IgD-negative memory B cell (primary cell): ENCODE measurements around the gene SYT2. TPM values are rescaled to one million over a fixed set of nuclear protein-coding genes. Genes with fewer than 3 reads are reported as not detected.
A peak's percentile ranks its signal among the peaks of the same experiment; 100 is the strongest.
"Not testable (repeated sequence)": the region's sequence is repeated elsewhere in the genome, so short reads cannot be mapped to it uniquely, and the experiment has no call there.

Experiments used
- H3K27ac Mint-ChIP-seq, 3 donors: one replicate each; pipeline ENCODE4 v1.8.0; 2020 to 2022; ENCODE audit warnings: mild to moderate bottlenecking in 3 of 3, mixed read lengths in 3 of 3, moderate library complexity in 1 of 3
- H3K27me3 Mint-ChIP-seq: one replicate; pipeline ENCODE4 v1.8.0; 2021; ENCODE audit warnings: mixed read lengths
- H3K36me3 Mint-ChIP-seq: one replicate; pipeline ENCODE4 v1.8.0; 2020; ENCODE audit warnings: mild to moderate bottlenecking, mixed read lengths
- H3K4me1 Mint-ChIP-seq, 3 donors: one replicate each; pipeline ENCODE4 v1.8.0; 2020 to 2022; ENCODE audit warnings: mixed read lengths in 3 of 3, mild to moderate bottlenecking in 1 of 3
- H3K4me3 Mint-ChIP-seq, 4 donors: one replicate each; pipeline ENCODE4 v1.8.0; 2020 to 2022; ENCODE audit warnings: mild to moderate bottlenecking in 4 of 4, mixed read lengths in 4 of 4, moderate library complexity in 3 of 4
- H3K9me3 Mint-ChIP-seq, 3 donors: one replicate each; pipeline ENCODE4 v1.8.0; 2020 to 2021; ENCODE audit warnings: mixed read lengths in 3 of 3, mild to moderate bottlenecking in 1 of 3
- polyA plus RNA-seq: library from polyadenylated mRNA; unstranded; fragments of 300-500 nt; fragmentation: Illumina TruSeq; gene quantifications from one replicate; pipeline ENCODE4 v1.2.3, GENCODE V29; 2021

Gene SYT2
- polyA plus RNA-seq, 1 donor from 2014 or later, result not detected

DNA sequence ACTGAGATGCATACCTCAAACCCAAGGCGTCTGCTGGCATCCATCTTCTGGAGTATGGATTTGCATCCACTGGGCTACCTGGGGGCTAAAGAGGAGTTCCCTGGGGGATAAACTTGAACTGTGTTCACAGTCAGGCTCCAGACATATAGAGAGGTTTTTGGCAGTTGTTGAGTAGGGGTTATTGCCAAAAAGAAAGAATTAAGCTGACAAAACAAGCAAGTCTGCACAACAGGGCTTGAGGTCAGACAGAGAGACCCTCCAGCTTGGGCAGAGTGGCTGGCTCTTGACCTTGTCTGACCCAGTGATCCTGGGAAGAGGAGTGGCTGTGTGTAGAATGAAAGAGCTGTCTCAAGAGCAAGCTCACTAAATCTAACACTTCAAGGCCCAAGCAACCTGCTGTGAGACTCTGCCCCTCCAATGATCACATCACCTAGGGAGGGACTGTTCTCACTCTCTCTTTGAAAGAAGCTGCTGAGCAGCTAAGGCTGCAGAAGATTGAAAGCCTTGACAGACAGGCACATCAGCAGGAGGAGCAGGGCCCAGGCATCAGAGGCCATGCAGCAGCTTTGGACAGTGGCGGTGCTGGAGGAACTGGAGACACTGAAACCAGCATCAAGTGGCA lies 61.5 kb downstream of the SYT2 start:
- no peak overlapping the region for H3K27ac Mint-ChIP-seq
- H3K4me3 Mint-ChIP-seq, result no peak overlapping the region
- H3K4me1 Mint-ChIP-seq, result peaks cover 0 to 5% (median 4%) of the 10 kb centered on the region in 3 donors
- peaks cover 33% of the 10 kb centered on the region for H3K27me3 Mint-ChIP-seq
- H3K36me3 Mint-ChIP-seq, result no peaks in the 10 kb centered on the region
- no peaks in the 10 kb centered on the region for H3K9me3 Mint-ChIP-seq

GRCh38 chr1:202645097-202645476 lies 65.2 kb downstream of the SYT2 start:
- Mint-ChIP-seq H3K4me3 (peak overlapping the region in 2 of 4 donors; percentile 17 to 63), H3K27me3 (peaks cover 55% of the 10 kb centered on the region), H3K9me3 (no peaks in the 10 kb centered on the region), H3K36me3 (no peaks in the 10 kb centered on the region), H3K4me1 (peaks cover 0 to 9% (median 7%) of the 10 kb centered on the region in 3 donors), H3K27ac (no peak overlapping the region)

DNA sequence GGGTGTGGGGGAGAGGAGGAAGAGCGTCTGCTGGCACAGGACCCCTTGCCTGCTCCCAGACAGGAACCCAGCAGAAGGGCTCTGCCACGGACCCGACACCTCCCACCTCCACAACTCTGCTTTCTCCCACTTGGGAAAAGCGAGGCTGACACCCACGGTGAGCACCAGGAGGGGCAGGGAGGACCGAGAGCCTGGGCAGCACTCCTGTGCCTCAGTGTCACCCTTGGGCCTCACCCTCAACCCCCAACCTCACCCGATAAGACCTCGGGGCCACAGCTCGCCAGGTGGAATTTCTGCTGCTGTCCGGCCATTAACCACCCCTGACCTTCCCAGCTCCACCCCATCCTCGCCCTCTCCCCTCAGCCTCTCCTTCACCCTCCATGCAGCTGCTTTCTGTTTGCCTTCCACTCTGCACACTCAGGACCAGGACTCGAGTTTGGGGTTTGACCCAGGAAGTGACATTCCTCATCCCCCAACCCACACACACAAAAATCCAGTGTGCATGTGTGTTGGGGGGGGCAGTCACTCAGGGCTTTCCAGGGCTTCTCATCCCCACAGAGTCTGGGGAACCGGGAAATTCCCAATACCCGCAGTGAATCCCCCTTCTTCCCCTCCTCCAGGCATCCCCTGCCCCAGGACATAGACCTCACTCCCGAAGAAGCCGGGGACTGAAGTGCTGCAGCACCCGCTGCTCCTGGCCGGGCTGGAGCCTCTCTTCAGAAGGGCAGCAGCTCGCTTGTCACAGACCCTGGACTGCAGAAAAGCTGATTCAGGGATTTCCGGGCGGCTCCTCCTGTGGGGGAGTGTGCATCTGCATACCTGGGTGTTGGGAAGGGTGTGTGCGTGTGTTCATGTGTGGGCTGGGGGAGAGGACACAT lies 65.8 kb downstream of the SYT2 start:
- Mint-ChIP-seq H3K36me3 (no peaks in the 10 kb centered on the region), H3K27ac (no peak overlapping the region), H3K4me1 (peaks cover 0 to 9% (median 7%) of the 10 kb centered on the region in 3 donors), H3K27me3 (peaks cover 60% of the 10 kb centered on the region), H3K4me3 (peak overlapping the region in 3 of 4 donors; percentile 46 to 83 (median 63)), H3K9me3 (no peaks in the 10 kb centered on the region)

GRCh38 chr1:202643397-202644218 lies 66.6 kb downstream of the SYT2 start:
- peaks cover 0 to 9% (median 7%) of the 10 kb centered on the region in 3 donors for H3K4me1 Mint-ChIP-seq
- peak overlapping the region in 3 of 4 donors; percentile 70 to 87 (median 83) for H3K4me3 Mint-ChIP-seq
- H3K9me3 Mint-ChIP-seq, result no peaks in the 10 kb centered on the region
- peaks cover 68% of the 10 kb centered on the region for H3K27me3 Mint-ChIP-seq
- H3K27ac Mint-ChIP-seq, result no peak overlapping the region
- H3K36me3 Mint-ChIP-seq, result peaks cover 2% of the 10 kb centered on the region

DNA sequence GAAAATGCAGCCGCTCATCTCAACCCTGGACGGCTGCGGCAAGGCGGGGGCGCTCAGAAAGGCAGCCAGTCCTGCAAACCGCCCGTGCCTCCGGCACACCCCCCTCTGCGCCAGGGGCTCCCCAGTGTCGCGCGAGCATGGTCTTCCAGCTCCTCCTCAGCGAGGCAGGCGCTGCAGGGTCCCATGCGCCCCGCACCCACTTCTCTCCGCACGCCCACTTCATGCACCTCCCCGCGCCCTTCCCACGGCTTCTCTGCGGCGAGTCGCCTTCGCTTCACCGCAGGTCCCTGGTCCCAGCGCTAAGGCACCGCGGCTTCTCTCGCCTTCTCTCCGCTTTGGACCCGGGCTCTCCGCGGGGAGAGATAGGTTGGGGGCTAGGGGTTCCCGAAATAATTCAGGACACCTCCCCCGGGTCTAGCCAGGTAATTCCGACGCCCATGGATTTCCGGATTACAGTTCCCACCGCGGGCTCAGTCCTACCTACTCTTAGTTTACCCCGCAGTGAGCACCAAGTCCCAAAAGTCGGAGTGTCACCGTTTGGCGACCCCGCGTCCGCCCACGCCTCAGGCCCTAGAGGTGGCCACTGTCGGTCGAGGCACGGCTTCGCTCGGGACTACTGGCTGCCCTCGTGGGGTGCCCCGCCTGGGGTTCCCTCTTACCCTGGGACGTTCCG lies 67.5 kb downstream of the SYT2 start:
- H3K9me3 Mint-ChIP-seq, result peaks cover 0 to 1% (median 0%) of the 10 kb centered on the region in 3 donors

DNA sequence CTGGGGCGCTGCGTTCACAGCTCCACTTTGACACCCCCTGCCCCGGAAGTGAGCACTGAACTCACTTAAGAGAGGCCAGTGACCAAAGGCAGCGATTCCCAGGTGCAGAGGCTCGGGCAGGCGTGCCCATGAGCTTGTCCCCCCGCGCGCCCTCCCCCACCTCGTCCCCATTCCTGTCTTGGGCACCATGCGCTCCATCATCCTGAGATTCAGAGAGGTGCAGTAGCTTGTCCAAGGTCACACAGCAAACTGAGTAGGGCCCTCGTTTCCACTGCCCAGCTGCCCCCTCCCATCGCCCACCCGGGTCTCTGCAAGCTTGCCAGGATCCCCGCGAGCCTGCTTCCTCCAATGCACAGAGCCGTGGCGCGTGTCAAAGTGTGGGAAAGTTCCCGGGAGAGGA lies 68.0 kb downstream of the SYT2 start:
- H3K36me3 Mint-ChIP-seq, result peaks cover 2% of the 10 kb centered on the region
- H3K4me3 Mint-ChIP-seq, result peak overlapping the region in 2 of 4 donors; percentile 70 to 87
- H3K27ac Mint-ChIP-seq, result no peak overlapping the region
- H3K27me3 Mint-ChIP-seq, result peaks cover 73% of the 10 kb centered on the region
- peaks cover 0 to 9% (median 7%) of the 10 kb centered on the region in 3 donors for H3K4me1 Mint-ChIP-seq
- peaks cover 0 to 1% (median 0%) of the 10 kb centered on the region in 3 donors for H3K9me3 Mint-ChIP-seq

More for the DNA sequence above, 67.5 kb downstream of the SYT2 start:
- Mint-ChIP-seq H3K36me3 (peaks cover 2% of the 10 kb centered on the region), H3K27ac (no peak overlapping the region), H3K4me1 (peaks cover 0 to 9% (median 7%) of the 10 kb centered on the region in 3 donors), H3K27me3 (peaks cover 73% of the 10 kb centered on the region), H3K4me3 (peak overlapping the region in 3 of 4 donors; percentile 62 to 87 (median 83))

DNA sequence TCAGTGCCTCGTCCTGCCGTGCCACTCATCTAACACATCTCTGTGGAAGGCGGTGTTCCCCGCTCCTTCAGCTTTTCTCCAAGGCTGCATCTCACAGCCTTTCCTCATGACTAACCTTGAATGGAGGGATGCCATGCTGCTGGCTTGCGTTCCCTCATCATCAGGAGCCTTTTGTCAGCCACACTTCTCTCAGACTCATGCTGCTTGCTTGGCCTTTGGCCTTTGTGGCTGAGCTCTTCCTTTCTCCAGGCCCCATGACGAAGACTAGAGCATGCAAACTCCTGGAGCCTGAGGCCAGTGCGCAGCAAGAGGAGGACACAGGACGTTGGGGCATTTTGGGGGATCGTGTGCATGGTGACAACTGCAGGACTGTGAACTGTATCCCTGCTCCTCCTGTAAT lies 70.8 kb downstream of the SYT2 start:
- H3K4me1 Mint-ChIP-seq, result peaks cover 0 to 6% (median 5%) of the 10 kb centered on the region in 3 donors
- peak overlapping the region in 1 of 3 donors; percentile 9 for H3K27ac Mint-ChIP-seq
- H3K9me3 Mint-ChIP-seq, result peaks cover 0 to 1% (median 1%) of the 10 kb centered on the region in 3 donors
- peaks cover 2% of the 10 kb centered on the region for H3K36me3 Mint-ChIP-seq
- H3K4me3 Mint-ChIP-seq, result no peak overlapping the region
- H3K27me3 Mint-ChIP-seq, result peaks cover 66% of the 10 kb centered on the region

- not testable (repeated sequence) for H3K4me1 Mint-ChIP-seq
- Mint-ChIP-seq H3K27me3 (peaks cover 59% of the 10 kb centered on the region), H3K27ac (peak overlapping the region in 1 of 3 donors; percentile 9)
These were observed 71.5 kb downstream of the SYT2 start for GRCh38 chr1:202638701-202639305.

GRCh38 chr1:202638019-202638700 lies 72.1 kb downstream of the SYT2 start:
- Mint-ChIP-seq H3K27me3 (peaks cover 56% of the 10 kb centered on the region), H3K36me3 (peaks cover 2% of the 10 kb centered on the region), H3K4me1 (peaks cover 0 to 2% (median 1%) of the 10 kb centered on the region in 3 donors), H3K4me3 (no peak overlapping the region), H3K9me3 (peaks cover 0 to 1% (median 1%) of the 10 kb centered on the region in 3 donors), H3K27ac (no peak overlapping the region)

More at GRCh38 chr1:202638701-202639305, 71.5 kb downstream of the SYT2 start:
- not testable (repeated sequence) for H3K4me3 Mint-ChIP-seq, H3K36me3 Mint-ChIP-seq, H3K9me3 Mint-ChIP-seq

GRCh38 chr1:202637321-202638018 lies 72.8 kb downstream of the SYT2 start:
- not testable (repeated sequence) for H3K4me1 Mint-ChIP-seq, H3K27ac Mint-ChIP-seq, H3K36me3 Mint-ChIP-seq, H3K9me3 Mint-ChIP-seq, H3K4me3 Mint-ChIP-seq
- peaks cover 51% of the 10 kb centered on the region for H3K27me3 Mint-ChIP-seq

- peaks cover 50% of the 10 kb centered on the region for H3K27me3 Mint-ChIP-seq
- not testable (repeated sequence) for H3K4me1 Mint-ChIP-seq, H3K9me3 Mint-ChIP-seq, H3K36me3 Mint-ChIP-seq, H3K4me3 Mint-ChIP-seq, H3K27ac Mint-ChIP-seq
These were observed 74.1 kb downstream of the SYT2 start for GRCh38 chr1:202636171-202636570.

DNA sequence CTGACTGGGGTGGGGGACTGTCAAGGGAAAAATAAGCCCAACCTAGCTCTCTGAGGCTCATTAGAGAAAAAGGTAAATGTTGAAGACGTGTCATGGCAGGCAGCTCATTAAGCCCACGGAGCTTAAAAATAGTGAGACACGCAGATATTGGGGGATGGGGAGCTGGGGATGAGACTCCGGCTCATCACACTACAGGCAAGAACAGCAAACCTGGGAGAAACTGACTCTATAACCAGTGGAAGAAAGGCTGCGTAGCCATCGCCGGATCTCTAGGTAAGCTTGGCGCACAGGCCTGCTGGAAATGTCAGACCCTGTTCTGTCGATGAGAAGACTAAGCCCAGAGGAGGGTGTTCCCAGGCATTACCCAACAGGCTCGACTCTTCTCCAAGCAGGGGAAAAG lies 78.0 kb downstream of the SYT2 start:
- H3K9me3 Mint-ChIP-seq, result peaks cover 0 to 1% (median 0%) of the 10 kb centered on the region in 3 donors
- H3K4me1 Mint-ChIP-seq, result peaks cover 20 to 31% (median 21%) of the 10 kb centered on the region in 3 donors
- H3K4me3 Mint-ChIP-seq, result no peak overlapping the region
- H3K36me3 Mint-ChIP-seq, result peaks cover 2% of the 10 kb centered on the region
- peaks cover 35% of the 10 kb centered on the region for H3K27me3 Mint-ChIP-seq
- H3K27ac Mint-ChIP-seq, result no peak overlapping the region
